ENCODE data around the gene EHD4.

Gene EHD4

DNA sequence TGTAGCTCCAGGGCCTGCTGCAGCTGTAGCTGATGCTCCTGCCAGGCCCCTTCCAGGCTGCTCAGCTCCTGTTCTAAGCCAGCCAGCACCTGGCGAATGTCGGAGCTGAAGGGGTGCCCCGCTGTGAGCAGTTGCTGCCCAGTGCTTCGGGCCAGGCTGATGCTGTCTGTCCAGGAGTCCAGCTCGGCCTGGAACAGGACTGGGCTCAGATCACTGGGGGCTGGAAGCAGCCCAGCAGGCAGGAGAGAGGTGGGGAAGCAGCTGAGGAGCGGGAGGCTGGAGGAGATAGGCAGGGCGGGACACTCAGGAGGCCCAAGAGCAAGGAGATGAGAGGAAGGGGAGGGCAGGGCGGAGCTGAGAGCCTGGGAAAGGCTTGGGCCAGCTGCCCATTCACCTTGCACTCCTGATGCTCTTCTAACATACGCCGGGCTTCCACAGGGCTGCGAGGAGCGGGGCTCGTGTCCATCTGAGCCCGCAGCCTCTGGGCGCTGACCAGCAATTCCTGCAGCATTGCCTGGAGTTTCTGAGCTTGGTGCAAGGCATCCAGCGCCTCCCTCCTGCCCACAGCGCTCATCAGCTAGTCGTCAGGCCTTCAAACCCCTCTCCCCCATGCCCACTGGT, 110.5 kb downstream of the EHD4 start:
- no peaks in the 10 kb centered on the region for H3K9me3 ChIP-seq (ENCODE audit: control insufficient read depth, insufficient read depth, low read length)
- H3K4me1 ChIP-seq (ENCODE audit: control insufficient read depth, insufficient read depth, low read length) = no peaks in the 10 kb centered on the region
- H3K9ac ChIP-seq (ENCODE audit: low read depth, low read length) = no peak overlapping the region
- H3K36me3 ChIP-seq (ENCODE audit: control insufficient read depth, insufficient read depth, low read length) = no peaks in the 10 kb centered on the region
- H3K27me3 ChIP-seq (ENCODE audit: control insufficient read depth, insufficient read depth, low read length) = no peaks in the 10 kb centered on the region
- no peak overlapping the region for H3K4me3 ChIP-seq (ENCODE audit: low read depth, low read length)

DNA sequence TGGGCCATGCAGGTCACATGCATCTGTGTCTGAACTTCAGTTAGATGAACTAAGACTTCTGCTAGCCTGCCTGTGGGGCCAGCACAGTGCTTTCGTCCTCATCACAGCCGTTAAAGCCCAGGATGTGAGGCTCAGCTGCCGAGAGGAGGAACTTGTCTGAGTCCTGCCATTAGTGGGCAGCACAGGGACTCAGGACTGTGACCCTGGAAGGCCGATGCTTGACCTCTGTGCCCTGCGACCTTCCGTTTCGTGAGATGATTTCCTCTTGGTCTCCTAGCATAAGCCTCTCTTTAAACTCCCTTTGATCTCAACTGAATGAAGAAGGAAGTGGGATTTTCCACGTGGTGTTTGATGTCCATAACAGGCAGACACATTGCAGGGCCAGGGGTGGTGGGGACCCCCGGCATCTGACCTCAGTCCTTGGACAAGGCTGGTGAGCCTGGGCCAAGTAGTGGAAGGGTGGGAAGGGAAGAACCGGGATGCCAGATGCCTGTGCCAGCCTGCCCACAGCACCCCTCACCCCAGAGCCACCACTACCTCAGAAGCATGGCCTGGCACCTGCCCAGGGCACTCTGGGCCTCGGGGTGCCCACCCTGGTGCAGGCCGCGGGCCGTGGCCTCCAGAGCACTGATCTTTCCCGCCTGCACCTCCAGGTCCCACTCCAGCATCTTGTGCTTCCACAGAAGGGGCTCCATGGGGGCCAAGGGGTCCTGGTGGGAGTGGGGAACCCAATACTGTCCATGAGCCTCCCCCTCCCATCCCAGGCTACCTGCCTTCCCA, 112.1 kb downstream of the EHD4 start:
- Histone ChIP-seq H3K4me3 (ENCODE audit: low read depth, low read length) (no peak overlapping the region), H3K9ac (ENCODE audit: low read depth, low read length) (no peak overlapping the region), H3K27me3 (ENCODE audit: control insufficient read depth, insufficient read depth, low read length) (no peaks in the 10 kb centered on the region), H3K9me3 (ENCODE audit: control insufficient read depth, insufficient read depth, low read length) (no peaks in the 10 kb centered on the region), H3K36me3 (ENCODE audit: control insufficient read depth, insufficient read depth, low read length) (no peaks in the 10 kb centered on the region), H3K4me1 (ENCODE audit: control insufficient read depth, insufficient read depth, low read length) (no peaks in the 10 kb centered on the region)

DNA sequence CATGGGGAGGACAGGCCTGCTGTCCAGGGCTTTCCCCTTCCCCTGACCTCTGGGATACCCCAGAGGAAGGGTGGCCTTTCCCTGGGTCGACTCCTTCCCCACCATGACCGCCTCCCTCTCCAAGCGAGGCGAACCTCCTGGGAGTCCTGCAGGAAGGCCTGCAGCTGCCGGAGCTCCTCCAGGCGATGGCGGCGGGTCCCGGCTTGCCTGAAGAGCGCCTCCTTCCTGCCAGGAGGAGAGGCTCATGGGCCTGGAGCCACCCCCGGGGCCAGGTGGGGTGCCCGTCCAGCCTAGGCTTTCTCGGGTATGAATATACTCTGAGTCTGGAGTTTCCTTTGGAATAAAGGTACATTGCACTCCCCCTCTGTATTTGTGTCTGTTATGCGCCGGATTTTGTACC, 113.6 kb downstream of the EHD4 start:
- Histone ChIP-seq H3K4me1 (ENCODE audit: control insufficient read depth, insufficient read depth, low read length) (no peaks in the 10 kb centered on the region), H3K9ac (ENCODE audit: low read depth, low read length) (no peak overlapping the region), H3K27me3 (ENCODE audit: control insufficient read depth, insufficient read depth, low read length) (no peaks in the 10 kb centered on the region), H3K36me3 (ENCODE audit: control insufficient read depth, insufficient read depth, low read length) (no peaks in the 10 kb centered on the region), H3K4me3 (ENCODE audit: low read depth, low read length) (no peak overlapping the region), H3K9me3 (ENCODE audit: control insufficient read depth, insufficient read depth, low read length) (no peaks in the 10 kb centered on the region)

DNA sequence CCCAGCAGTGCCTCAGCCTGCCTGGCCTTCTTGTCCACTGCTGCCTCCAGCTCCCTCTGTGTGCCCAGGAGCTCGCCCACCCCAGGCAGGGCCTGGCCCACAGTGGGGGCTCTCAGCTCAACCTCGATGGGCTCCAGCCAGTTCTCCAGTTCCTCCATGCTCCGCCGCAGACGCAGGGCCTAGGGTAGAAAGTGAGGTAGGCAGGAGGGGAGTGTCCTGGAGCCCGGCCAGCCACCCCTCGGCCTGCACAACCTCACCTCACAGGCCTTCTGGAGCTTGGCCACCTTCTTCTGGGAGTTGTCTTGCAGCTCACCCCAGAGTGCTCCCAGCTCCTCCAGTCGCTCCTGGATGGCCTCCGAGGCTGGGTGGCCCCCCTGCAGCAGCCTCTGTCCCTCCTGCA, 115.0 kb downstream of the EHD4 start:
- Histone ChIP-seq H3K4me1 (ENCODE audit: control insufficient read depth, insufficient read depth, low read length) (no peaks in the 10 kb centered on the region), H3K4me3 (ENCODE audit: low read depth, low read length) (no peak overlapping the region)

DNA sequence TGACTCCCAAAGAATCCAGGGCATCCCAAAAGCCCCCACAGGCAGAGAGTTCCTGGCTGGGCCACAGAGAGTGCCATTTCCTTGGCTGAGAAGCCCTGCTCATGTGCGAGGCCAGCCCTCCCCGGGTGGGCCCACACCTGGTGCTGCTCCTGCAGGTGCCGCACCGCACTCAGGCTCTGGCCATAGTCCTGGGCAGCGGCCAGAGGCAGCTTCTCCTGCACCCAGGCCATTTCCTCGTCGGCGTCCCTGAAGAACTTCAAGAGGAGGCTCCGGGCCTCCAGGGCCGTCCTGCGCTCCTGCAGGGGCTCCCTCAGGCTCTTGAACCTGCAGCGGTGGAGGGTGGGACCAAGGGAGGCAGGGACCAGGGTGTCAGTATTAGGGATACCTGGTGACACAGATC, 115.6 kb downstream of the EHD4 start:
- Histone ChIP-seq H3K36me3 (ENCODE audit: control insufficient read depth, insufficient read depth, low read length) (no peaks in the 10 kb centered on the region), H3K4me1 (ENCODE audit: control insufficient read depth, insufficient read depth, low read length) (no peaks in the 10 kb centered on the region), H3K27me3 (ENCODE audit: control insufficient read depth, insufficient read depth, low read length) (no peaks in the 10 kb centered on the region), H3K9ac (ENCODE audit: low read depth, low read length) (no peak overlapping the region), H3K4me3 (ENCODE audit: low read depth, low read length) (no peak overlapping the region), H3K9me3 (ENCODE audit: control insufficient read depth, insufficient read depth, low read length) (no peaks in the 10 kb centered on the region)

More for the DNA sequence above, 115.0 kb downstream of the EHD4 start:
- Histone ChIP-seq H3K9me3 (ENCODE audit: control insufficient read depth, insufficient read depth, low read length) (no peaks in the 10 kb centered on the region), H3K9ac (ENCODE audit: low read depth, low read length) (no peak overlapping the region), H3K36me3 (ENCODE audit: control insufficient read depth, insufficient read depth, low read length) (no peaks in the 10 kb centered on the region), H3K27me3 (ENCODE audit: control insufficient read depth, insufficient read depth, low read length) (no peaks in the 10 kb centered on the region)

DNA sequence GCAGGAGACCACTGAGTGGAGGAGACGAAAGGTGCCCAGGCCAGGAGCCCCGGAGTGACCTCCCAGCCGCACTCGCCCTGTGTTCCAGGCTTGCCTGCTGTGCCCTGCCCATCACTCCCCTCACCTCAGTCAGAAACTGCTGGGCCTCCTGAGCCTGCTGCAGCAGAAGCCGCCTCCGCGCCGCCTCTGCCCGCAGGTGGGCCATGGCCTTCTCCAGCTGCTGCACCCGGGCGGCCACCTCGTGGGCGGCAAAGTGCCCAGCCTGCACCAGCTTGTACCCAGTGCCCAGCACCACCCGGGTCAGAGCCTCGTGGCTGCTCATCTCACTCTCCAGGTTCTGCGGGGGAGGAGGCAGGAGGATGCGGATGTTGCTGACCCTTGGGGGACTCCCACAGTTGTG, 116.1 kb downstream of the EHD4 start:
- Histone ChIP-seq H3K4me1 (ENCODE audit: control insufficient read depth, insufficient read depth, low read length) (no peaks in the 10 kb centered on the region), H3K27me3 (ENCODE audit: control insufficient read depth, insufficient read depth, low read length) (no peaks in the 10 kb centered on the region), H3K36me3 (ENCODE audit: control insufficient read depth, insufficient read depth, low read length) (no peaks in the 10 kb centered on the region)

DNA sequence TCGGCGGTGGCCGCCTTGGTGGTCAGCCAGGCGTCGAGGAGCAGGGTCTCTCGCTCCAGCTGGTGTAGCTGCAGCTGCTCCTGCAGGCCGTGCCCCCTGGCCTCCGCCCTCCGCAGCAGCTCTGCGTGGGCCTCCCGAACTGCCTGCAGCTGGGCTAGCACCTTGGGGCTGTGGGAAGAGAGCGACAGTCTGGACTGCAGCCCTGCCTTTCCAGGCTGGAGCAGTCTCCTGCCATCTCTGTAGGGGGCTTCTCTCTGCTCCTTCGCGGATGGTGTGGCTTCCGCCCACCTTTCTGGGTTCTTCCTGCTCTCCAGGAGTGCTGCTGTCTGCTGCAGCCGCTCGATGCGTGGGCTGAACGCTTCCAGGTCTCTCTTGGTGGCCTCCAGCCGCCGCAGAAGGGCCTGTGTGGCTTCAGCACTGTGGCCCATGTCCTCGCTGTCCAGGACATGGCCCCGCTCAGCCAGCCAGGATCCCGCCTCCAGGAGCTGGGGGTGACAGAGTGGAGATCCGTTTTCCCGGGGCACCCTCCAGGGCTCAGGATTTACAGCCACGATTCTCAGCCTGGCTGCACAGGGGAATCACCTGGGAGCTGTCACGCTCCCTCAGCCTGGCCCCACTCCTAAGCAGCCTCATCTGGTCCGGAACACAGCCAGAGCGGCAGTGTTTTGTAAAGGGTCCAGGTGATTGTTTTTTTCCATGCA, 116.9 kb downstream of the EHD4 start:
- no peaks in the 10 kb centered on the region for H3K27me3 ChIP-seq (ENCODE audit: control insufficient read depth, insufficient read depth, low read length)
- H3K4me3 ChIP-seq (ENCODE audit: low read depth, low read length) = no peak overlapping the region
- H3K4me1 ChIP-seq (ENCODE audit: control insufficient read depth, insufficient read depth, low read length) = no peaks in the 10 kb centered on the region
- no peaks in the 10 kb centered on the region for H3K9me3 ChIP-seq (ENCODE audit: control insufficient read depth, insufficient read depth, low read length)
- no peak overlapping the region for H3K9ac ChIP-seq (ENCODE audit: low read depth, low read length)
- H3K36me3 ChIP-seq (ENCODE audit: control insufficient read depth, insufficient read depth, low read length) = no peaks in the 10 kb centered on the region

More for the DNA sequence above, 116.1 kb downstream of the EHD4 start:
- Histone ChIP-seq H3K4me3 (ENCODE audit: low read depth, low read length) (no peak overlapping the region), H3K9ac (ENCODE audit: low read depth, low read length) (no peak overlapping the region), H3K9me3 (ENCODE audit: control insufficient read depth, insufficient read depth, low read length) (no peaks in the 10 kb centered on the region)

DNA sequence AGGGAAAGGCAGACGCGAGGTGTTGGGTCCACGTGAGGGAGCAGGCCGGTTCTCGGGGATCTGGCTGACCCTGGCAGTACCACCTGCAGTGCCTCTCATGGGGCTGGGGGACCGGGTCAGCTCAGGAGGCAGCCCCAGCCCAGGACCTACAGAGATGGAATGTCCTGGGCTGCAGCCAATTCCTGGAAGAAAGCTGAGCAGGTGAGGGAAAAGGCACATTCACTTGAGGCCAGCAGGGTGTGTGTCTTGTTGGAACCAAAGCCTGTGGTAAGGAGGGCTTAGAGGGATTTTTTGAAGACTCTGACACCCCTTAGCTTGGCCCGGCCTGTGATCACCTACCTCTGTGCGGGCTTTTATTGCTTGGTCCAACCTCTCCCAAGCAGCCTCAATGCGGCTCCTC, 117.9 kb downstream of the EHD4 start:
- H3K4me3 ChIP-seq (ENCODE audit: low read depth, low read length) = no peak overlapping the region
- H3K27me3 ChIP-seq (ENCODE audit: control insufficient read depth, insufficient read depth, low read length) = no peaks in the 10 kb centered on the region
- H3K4me1 ChIP-seq (ENCODE audit: control insufficient read depth, insufficient read depth, low read length) = no peaks in the 10 kb centered on the region
- no peaks in the 10 kb centered on the region for H3K36me3 ChIP-seq (ENCODE audit: control insufficient read depth, insufficient read depth, low read length)
- H3K9me3 ChIP-seq (ENCODE audit: control insufficient read depth, insufficient read depth, low read length) = no peaks in the 10 kb centered on the region
- no peak overlapping the region for H3K9ac ChIP-seq (ENCODE audit: low read depth, low read length)

DNA sequence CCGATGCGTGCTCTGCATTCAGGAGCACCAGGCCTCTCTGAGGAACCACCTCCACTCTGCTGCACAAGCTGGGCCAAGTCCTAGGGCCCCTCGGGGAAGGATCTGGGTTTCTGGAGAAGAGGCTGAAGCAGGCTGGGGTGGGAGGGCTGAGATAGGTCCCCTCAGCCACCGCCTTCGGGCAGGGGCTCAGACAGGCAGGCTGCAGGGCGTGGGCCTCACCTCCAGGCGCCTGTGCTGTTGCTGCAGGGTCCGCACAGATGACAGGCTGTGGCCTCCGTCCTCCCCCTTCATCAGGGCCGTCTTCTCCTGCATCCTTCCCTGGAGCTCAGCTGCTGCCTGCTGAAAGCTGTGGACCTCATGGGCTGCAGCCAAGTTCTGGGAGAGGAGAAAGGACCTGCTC, 118.5 kb downstream of the EHD4 start:
- Histone ChIP-seq H3K9ac (ENCODE audit: low read depth, low read length) (no peak overlapping the region), H3K36me3 (ENCODE audit: control insufficient read depth, insufficient read depth, low read length) (peaks cover 2% of the 10 kb centered on the region), H3K27me3 (ENCODE audit: control insufficient read depth, insufficient read depth, low read length) (no peaks in the 10 kb centered on the region), H3K4me3 (ENCODE audit: low read depth, low read length) (no peak overlapping the region), H3K9me3 (ENCODE audit: control insufficient read depth, insufficient read depth, low read length) (no peaks in the 10 kb centered on the region), H3K4me1 (ENCODE audit: control insufficient read depth, insufficient read depth, low read length) (no peaks in the 10 kb centered on the region)

DNA sequence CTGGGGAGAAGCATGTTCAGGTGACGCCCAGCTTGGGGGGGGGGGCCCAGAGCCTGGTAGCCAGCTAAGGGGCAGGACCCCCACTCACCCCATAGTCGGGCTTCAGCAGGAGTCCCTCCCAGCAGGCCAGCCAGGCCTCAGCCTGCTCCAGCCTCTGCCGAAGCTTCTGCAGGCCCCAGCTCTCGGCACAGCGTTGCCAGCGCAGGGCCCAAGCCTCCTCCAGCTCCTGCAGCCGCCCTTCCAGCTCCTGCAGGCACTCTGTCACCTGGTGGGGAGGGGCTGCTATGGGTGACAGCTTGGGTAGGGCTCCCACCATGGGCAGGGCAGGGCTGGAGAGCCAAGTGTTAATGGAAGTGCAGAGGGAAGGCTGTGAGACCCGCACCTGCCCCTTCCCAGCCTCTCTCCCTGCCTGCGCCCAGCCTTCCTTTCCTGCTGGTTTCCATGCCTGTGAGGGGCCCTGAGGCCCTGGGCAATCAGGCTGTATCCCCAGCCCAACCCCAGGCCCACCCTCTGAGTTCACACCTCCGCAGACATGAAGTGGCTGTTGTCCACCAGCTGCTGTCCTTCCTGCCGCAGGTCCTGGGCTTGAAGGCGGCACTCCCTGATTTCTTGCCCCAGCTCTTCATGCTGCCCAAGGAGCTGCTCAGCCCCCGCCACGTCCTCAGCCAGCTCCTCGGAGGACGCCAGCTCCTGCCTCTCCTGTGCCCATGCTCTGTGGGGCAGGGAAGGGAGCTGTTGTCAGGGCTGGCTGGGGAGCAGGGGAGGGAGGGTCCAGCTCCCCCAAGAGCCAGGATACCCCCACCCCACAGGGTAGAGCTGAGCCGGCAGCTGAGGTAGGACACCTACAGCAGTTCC, 119.4 kb downstream of the EHD4 start:
- no peak overlapping the region for H3K9ac ChIP-seq (ENCODE audit: low read depth, low read length)
- H3K27me3 ChIP-seq (ENCODE audit: control insufficient read depth, insufficient read depth, low read length) = no peaks in the 10 kb centered on the region
- H3K9me3 ChIP-seq (ENCODE audit: control insufficient read depth, insufficient read depth, low read length) = no peaks in the 10 kb centered on the region
- no peak overlapping the region for H3K4me3 ChIP-seq (ENCODE audit: low read depth, low read length)
- H3K4me1 ChIP-seq (ENCODE audit: control insufficient read depth, insufficient read depth, low read length) = no peaks in the 10 kb centered on the region
- H3K36me3 ChIP-seq (ENCODE audit: control insufficient read depth, insufficient read depth, low read length) = peaks cover 9% of the 10 kb centered on the region

DNA sequence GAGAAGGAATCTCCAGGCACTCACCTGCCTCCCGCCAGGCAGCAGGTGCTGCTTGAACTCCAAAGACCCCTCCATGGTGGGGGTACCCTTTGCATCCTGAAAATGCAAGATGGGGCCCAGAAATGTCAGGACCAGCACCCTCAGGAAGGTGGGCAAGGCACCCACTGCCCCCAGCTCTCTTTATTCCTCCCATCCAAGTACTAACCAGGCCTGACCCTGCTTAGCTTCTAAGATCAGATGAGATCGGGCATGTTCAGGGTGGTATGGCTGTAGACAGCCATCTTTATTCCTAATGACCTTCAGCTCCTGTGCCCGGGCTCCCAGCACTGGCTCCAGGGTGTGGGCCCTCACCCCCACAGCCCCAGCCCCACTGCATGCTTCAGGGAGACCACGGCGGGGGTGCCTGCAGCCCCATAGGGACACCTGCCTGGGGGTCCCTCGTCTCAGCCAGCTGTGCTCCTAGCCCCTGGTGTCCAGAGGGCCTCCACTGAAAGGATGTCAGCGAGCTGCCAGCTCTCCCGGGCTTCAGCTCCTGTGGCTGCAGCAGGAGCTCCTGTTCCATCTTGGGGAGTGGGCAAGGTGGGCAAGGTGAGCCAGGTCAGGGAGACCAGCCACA, 120.5 kb downstream of the EHD4 start:
- H3K9me3 ChIP-seq (ENCODE audit: control insufficient read depth, insufficient read depth, low read length) = no peaks in the 10 kb centered on the region

More for the DNA sequence above, 120.5 kb downstream of the EHD4 start:
- Histone ChIP-seq H3K9ac (ENCODE audit: low read depth, low read length) (no peak overlapping the region), H3K36me3 (ENCODE audit: control insufficient read depth, insufficient read depth, low read length) (peaks cover 16% of the 10 kb centered on the region), H3K4me1 (ENCODE audit: control insufficient read depth, insufficient read depth, low read length) (no peaks in the 10 kb centered on the region), H3K27me3 (ENCODE audit: control insufficient read depth, insufficient read depth, low read length) (no peaks in the 10 kb centered on the region), H3K4me3 (ENCODE audit: low read depth, low read length) (no peak overlapping the region)
